Measurements from ENCODE around the gene SRGAP2. TPM values are rescaled to one million over a fixed set of nuclear protein-coding genes. Genes with fewer than 3 reads are reported as not detected.
"Not testable (repeated sequence)": the region's sequence is repeated elsewhere in the genome, so short reads cannot be mapped to it uniquely, and the experiment has no call there.

SRGAP2 gene
- total RNA-seq, 1 experiment from 2014 or later, result 36.5 TPM

- not testable (repeated sequence) for H2AK5ac ChIP-seq (ENCODE audit: insufficient read length, low read length); H3K27me3 Mint-ChIP-seq (ENCODE audit: low read depth); H3K36me3 Mint-ChIP-seq (ENCODE audit: insufficient read depth in 1 of 3, low read depth in 3 of 3); H3K79me1 ChIP-seq (ENCODE audit: insufficient read depth, low read depth, low read length, poor library complexity, severe bottlenecking); H3K9ac ChIP-seq (ENCODE audit: extremely low read depth, insufficient read length, low read length); H2BK120ac ChIP-seq (ENCODE audit: low read depth, low read length, poor library complexity, severe bottlenecking); H3K18ac ChIP-seq (ENCODE audit: insufficient read length, low read depth, low read length); H3K56ac ChIP-seq (ENCODE audit: insufficient read length, low read depth, low read length); H3K4me1 Mint-ChIP-seq; H4K5ac ChIP-seq (ENCODE audit: insufficient read length, low read depth, low read length); H4K8ac ChIP-seq (replicated peaks; ENCODE audit: insufficient read length, low read depth, low read length); H4K20me1 ChIP-seq (ENCODE audit: control insufficient read depth, insufficient read depth, insufficient read length); H3K23me2 ChIP-seq (ENCODE audit: insufficient read length, low read depth, low read length, poor library complexity, severe bottlenecking); H3T11ph ChIP-seq (ENCODE audit: low read length); H3K79me2 ChIP-seq (ENCODE audit: insufficient read depth, low read length); H2BK5ac ChIP-seq (ENCODE audit: insufficient read length, low read length); H2BK20ac ChIP-seq (ENCODE audit: low read depth, low read length, poor library complexity, severe bottlenecking); H4K91ac ChIP-seq (ENCODE audit: insufficient read length, low read depth, low read length); H3K23ac ChIP-seq (ENCODE audit: insufficient read length, low read depth, low read length); H3K4me3 Mint-ChIP-seq; H3K27me3 ChIP-seq (ENCODE audit: insufficient read depth, low read length); H3K4me1 ChIP-seq (ENCODE audit: insufficient read depth, low read length); H3K27ac Mint-ChIP-seq; H3K4me2 ChIP-seq (ENCODE audit: insufficient read depth, insufficient read length, low read length); H3K4ac ChIP-seq (ENCODE audit: low read depth, low read length); H3K9me3 ChIP-seq (ENCODE audit: control insufficient read depth, low read depth, low read length); H2BK15ac ChIP-seq (ENCODE audit: low read depth, low read length); H3K27ac ChIP-seq (ENCODE audit: insufficient read length, low read depth, low read length); DNase-seq; H3K9me3 Mint-ChIP-seq; H2AFZ ChIP-seq (ENCODE audit: low read length); H3K14ac ChIP-seq (ENCODE audit: insufficient read depth, low read length); H2BK12ac ChIP-seq (ENCODE audit: insufficient read length, low read depth, low read length)
- WGBS (ENCODE audit: extremely low coverage, insufficient read length, low lambda C conversion rate), result no CpG with 5 or more reads among the region's 6 CpGs
Observed at GRCh38 chr1:206182368-206183317, 20.7 kb upstream of the SRGAP2 start.

GRCh38 chr1:206183788-206184187 lies 19.6 kb upstream of the SRGAP2 start:
- not testable (repeated sequence) for H3K23ac ChIP-seq (ENCODE audit: insufficient read length, low read depth, low read length); H3K27me3 Mint-ChIP-seq (ENCODE audit: low read depth); H3K27ac ChIP-seq (ENCODE audit: insufficient read length, low read depth, low read length); H3K27ac Mint-ChIP-seq; H4K8ac ChIP-seq (replicated peaks; ENCODE audit: insufficient read length, low read depth, low read length); H2BK5ac ChIP-seq (ENCODE audit: insufficient read length, low read length); H3K56ac ChIP-seq (ENCODE audit: insufficient read length, low read depth, low read length); H3K14ac ChIP-seq (ENCODE audit: insufficient read depth, low read length); H2BK20ac ChIP-seq (ENCODE audit: low read depth, low read length, poor library complexity, severe bottlenecking); H2BK15ac ChIP-seq (ENCODE audit: low read depth, low read length); H3K4me1 ChIP-seq (ENCODE audit: insufficient read depth, low read length); H2AK5ac ChIP-seq (ENCODE audit: insufficient read length, low read length); H2AFZ ChIP-seq (ENCODE audit: low read length); H3K4me2 ChIP-seq (ENCODE audit: insufficient read depth, insufficient read length, low read length); H3K4ac ChIP-seq (ENCODE audit: low read depth, low read length); H3K27me3 ChIP-seq (ENCODE audit: insufficient read depth, low read length); H3K36me3 Mint-ChIP-seq (ENCODE audit: insufficient read depth in 1 of 3, low read depth in 3 of 3); H3K9me3 ChIP-seq (ENCODE audit: control insufficient read depth, low read depth, low read length); H3K9me3 Mint-ChIP-seq; H3K23me2 ChIP-seq (ENCODE audit: insufficient read length, low read depth, low read length, poor library complexity, severe bottlenecking); H3T11ph ChIP-seq (ENCODE audit: low read length); H4K5ac ChIP-seq (ENCODE audit: insufficient read length, low read depth, low read length); H3K9ac ChIP-seq (ENCODE audit: extremely low read depth, insufficient read length, low read length); H3K4me3 Mint-ChIP-seq; H4K91ac ChIP-seq (ENCODE audit: insufficient read length, low read depth, low read length); H3K79me2 ChIP-seq (ENCODE audit: insufficient read depth, low read length); DNase-seq; H3K4me1 Mint-ChIP-seq; H3K79me1 ChIP-seq (ENCODE audit: insufficient read depth, low read depth, low read length, poor library complexity, severe bottlenecking); H3K18ac ChIP-seq (ENCODE audit: insufficient read length, low read depth, low read length); H2BK120ac ChIP-seq (ENCODE audit: low read depth, low read length, poor library complexity, severe bottlenecking); H2BK12ac ChIP-seq (ENCODE audit: insufficient read length, low read depth, low read length); H4K20me1 ChIP-seq (ENCODE audit: control insufficient read depth, insufficient read depth, insufficient read length)
- WGBS (ENCODE audit: extremely low coverage, insufficient read length, low lambda C conversion rate), result no CpG with 5 or more reads among the region's 2 CpGs

All from H9 (cell line).